Naive thymus-derived CD4-positive, alpha-beta T cell (primary cell): ENCODE results near the gene SORL1-AS1.
A peak's percentile ranks its signal among the peaks of the same experiment; 100 is the strongest.

Source experiments
- ATAC-seq: fragments of 150-1000 bp; cut with Tn5 transposase; 2 replicates; pipeline ENCODE4 v1.10.0; 2021; ENCODE audit warnings: mild to moderate bottlenecking, moderate library complexity
- CTCF ChIA-PET: fragments of 350-600 bp; sonication (Branson Sonifier 250); formaldehyde crosslinking; loops from one replicate; lab custom pipeline; 2021; ENCODE audit warnings: antibody characterized with exemption; lab: Charles Lee
- POLR2A ChIA-PET: fragments of 350-600 bp; sonication (Branson Sonifier 250); formaldehyde crosslinking; loops from one replicate; lab custom pipeline; 2021; ENCODE audit warnings: antibody characterized with exemption, inconsistent platforms; lab: Charles Lee
- DNase-seq, 9 donors: peaks; one replicate each; pipeline versions ENCODE4 v3.0.0 to v3.0.0-alpha.2; 2020 to 2022; ENCODE audit warnings: mixed read lengths in 1 of 9
- H3K27ac ChIP-seq: one replicate; pipeline ENCODE4 v1.7.0; 2013; ENCODE audit warnings: mild to moderate bottlenecking, low read depth, low read length, moderate library complexity
- H3K27me3 ChIP-seq, 2 donors: one replicate each; pipeline ENCODE4 v1.7.0; 2013; ENCODE audit warnings: low read length in 2 of 2, mild to moderate bottlenecking in 2 of 2, moderate library complexity in 2 of 2; ENCODE audit not compliant: control insufficient read depth in 2 of 2, insufficient read depth in 2 of 2
- H3K36me3 ChIP-seq, 3 experiments: 1 replicate in 2 of 3; 2 replicates in 1 of 3; pipeline ENCODE4 v1.7.0; 2013; ENCODE audit warnings: low read length in 3 of 3, mild to moderate bottlenecking in 3 of 3, moderate library complexity in 1 of 3; ENCODE audit not compliant: insufficient read depth in 3 of 3, control insufficient read depth in 2 of 3
- H3K4me1 ChIP-seq, 2 donors: one replicate each; pipeline ENCODE4 v1.7.0; 2013; ENCODE audit warnings: low read length in 2 of 2, mild to moderate bottlenecking in 2 of 2, moderate library complexity in 1 of 2; ENCODE audit not compliant: control insufficient read depth in 2 of 2, insufficient read depth in 2 of 2
- H3K4me3 ChIP-seq: 2 replicates; pipeline ENCODE4 v1.7.0; 2013; ENCODE audit warnings: mild to moderate bottlenecking, low read length
- H3K9me3 ChIP-seq, 3 experiments: 1 replicate in 2 of 3; 2 replicates in 1 of 3; pipeline ENCODE4 v1.7.0; 2013; ENCODE audit warnings: low read length in 3 of 3; ENCODE audit not compliant: control insufficient read depth in 2 of 3
- H3K27ac Mint-ChIP-seq, 9 donors: one replicate each; pipeline ENCODE4 v1.8.0; 2020 to 2022; ENCODE audit warnings: mixed read lengths in 9 of 9, mild to moderate bottlenecking in 8 of 9, moderate library complexity in 5 of 9, inconsistent platforms in 2 of 9
- H3K27me3 Mint-ChIP-seq, 5 donors: one replicate each; pipeline ENCODE4 v1.8.0; 2021 to 2022; ENCODE audit warnings: mixed read lengths in 5 of 5, mild to moderate bottlenecking in 1 of 5
- H3K36me3 Mint-ChIP-seq, 5 donors: one replicate each; pipeline ENCODE4 v1.8.0; 2020 to 2022; ENCODE audit warnings: mixed read lengths in 5 of 5, mild to moderate bottlenecking in 3 of 5, inconsistent platforms in 1 of 5
- H3K4me1 Mint-ChIP-seq, 7 donors: one replicate each; pipeline ENCODE4 v1.8.0; 2020 to 2022; ENCODE audit warnings: mixed read lengths in 7 of 7, mild to moderate bottlenecking in 3 of 7, inconsistent platforms in 1 of 7
- H3K4me3 Mint-ChIP-seq, 10 donors: one replicate each; pipeline ENCODE4 v1.8.0; 2020 to 2022; ENCODE audit warnings: mild to moderate bottlenecking in 10 of 10, mixed read lengths in 10 of 10, moderate library complexity in 6 of 10, inconsistent platforms in 2 of 10
- H3K9me3 Mint-ChIP-seq, 11 donors: one replicate each; pipeline ENCODE4 v1.8.0; 2020 to 2022; ENCODE audit warnings: mixed read lengths in 11 of 11, mild to moderate bottlenecking in 4 of 11, inconsistent platforms in 1 of 11, moderate library complexity in 1 of 11
- intact Hi-C, 2 donors: fragments of 100-400 bp; cut with micrococcal nuclease; formaldehyde crosslinking; loops; one replicate each; pipeline ENCODE4 v1.15.1; 2023

SORL1-AS1 gene

DNA sequence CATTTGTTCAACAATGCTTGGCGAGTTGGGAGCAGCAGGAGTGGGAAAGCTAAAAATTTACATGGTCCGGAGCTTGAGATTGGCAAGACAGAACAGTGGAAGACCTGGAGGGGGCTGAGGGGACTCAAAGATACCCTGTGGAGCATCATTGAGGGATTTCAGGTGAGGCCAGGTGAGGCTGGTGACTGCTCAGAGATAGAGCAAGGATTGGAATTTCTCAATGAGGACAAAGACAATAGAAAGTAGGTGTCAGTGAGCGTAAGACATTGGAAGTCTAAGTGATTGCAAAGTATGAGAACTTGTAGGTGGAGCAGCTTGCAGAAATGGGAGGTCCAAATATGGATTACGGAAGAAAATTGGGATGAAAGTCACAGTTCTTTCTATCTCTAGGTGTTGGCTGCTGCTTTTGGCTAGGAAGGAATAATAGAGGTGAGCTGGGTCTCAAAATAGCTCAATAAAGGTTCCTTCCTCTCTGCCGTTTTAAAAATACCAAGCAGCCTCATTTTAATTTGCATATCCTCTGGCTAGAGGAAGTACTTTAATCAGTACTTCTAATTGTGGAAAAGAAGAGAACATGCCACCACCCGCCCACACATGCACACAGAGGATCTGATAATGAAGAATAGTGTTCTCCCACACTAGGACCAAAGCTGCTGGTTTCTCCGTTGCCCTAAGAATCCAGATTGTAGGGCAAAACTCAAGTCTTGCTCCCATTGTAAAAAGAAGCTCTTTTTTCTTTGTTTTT lies 41.8 kb upstream of the SORL1-AS1 start:
- no peaks in the 10 kb centered on the region for H3K27me3 ChIP-seq
- H3K36me3 ChIP-seq = peaks cover 34 to 55% (median 37%) of the 10 kb centered on the region in 3 experiments
- Mint-ChIP-seq H3K4me1 (peaks cover 34 to 84% (median 72%) of the 10 kb centered on the region in 7 donors), H3K27me3 (no peaks in the 10 kb centered on the region), H3K27ac (peak overlapping the region; percentile 44 to 89 (median 79)), H3K36me3 (peaks cover 21 to 69% (median 57%) of the 10 kb centered on the region in 5 donors), H3K4me3 (peak overlapping the region; percentile 51 to 83 (median 70)), H3K9me3 (no peaks in the 10 kb centered on the region)
- peak; percentile 72 for ATAC-seq
- peak in 7 of 9 donors; percentile 11 to 36 (median 26) for DNase-seq
- CTCF ChIA-PET = interaction anchor here (1.0 to 2.0 kb wide), 4 partner anchors 9 to 51 kb away, joined by 3 to 9 read pairs (median 4); no protein-coding TSS in a partner anchor
- peaks cover 15 to 31% of the 10 kb centered on the region in 2 donors for H3K4me1 ChIP-seq
- no peaks in the 10 kb centered on the region for H3K9me3 ChIP-seq
- peak overlapping the region; percentile 53 for H3K27ac ChIP-seq
- no peak overlapping the region for H3K4me3 ChIP-seq
- POLR2A ChIA-PET = interaction anchor here (0.6 to 3.8 kb wide), 11 partner anchors 10 to 202 kb away, joined by 3 to 24 read pairs (median 6); partner anchors contain the start of genes SC5D, SORL1 and SORL1-AS1
- intact Hi-C loops = loop anchor here in 1 of 2 donors (1.0 to 5.0 kb wide), 4 partner anchors 12 to 42 kb away; partner anchors contain the start of genes SORL1 and SORL1-AS1

GRCh38 chr11:121489823-121490222 lies 37.1 kb upstream of the SORL1-AS1 start:
- peak overlapping the region in 7 of 9 donors; percentile 3 to 84 (median 41) for H3K27ac Mint-ChIP-seq

DNA sequence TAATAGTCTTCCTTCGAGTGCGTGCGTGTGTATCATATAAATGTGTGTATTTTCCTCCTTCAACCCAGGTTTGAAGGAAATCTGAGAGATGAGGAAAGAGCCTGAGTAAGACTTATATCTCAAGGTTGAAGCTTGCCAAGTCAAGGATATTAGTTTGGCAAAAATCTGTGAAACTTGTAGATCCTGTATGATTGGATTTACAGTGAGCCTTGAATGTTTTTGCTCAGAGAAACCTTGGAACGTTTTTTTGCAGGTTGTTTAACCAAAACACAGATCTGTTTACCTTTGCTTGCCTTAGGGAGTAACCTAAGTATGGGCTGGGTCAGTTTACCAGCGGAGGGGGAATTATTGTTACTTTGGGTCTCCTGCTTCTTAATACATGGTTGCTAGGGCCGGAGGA lies 35.9 kb upstream of the SORL1-AS1 start:
- Histone ChIP-seq H3K27me3 (no peaks in the 10 kb centered on the region), H3K9me3 (no peaks in the 10 kb centered on the region), H3K4me1 (peaks cover 4 to 15% of the 10 kb centered on the region in 2 donors), H3K4me3 (no peak overlapping the region), H3K27ac (no peak overlapping the region), H3K36me3 (peaks cover 8 to 70% (median 24%) of the 10 kb centered on the region in 3 experiments)
- H3K27ac Mint-ChIP-seq = peak overlapping the region in 8 of 9 donors; percentile 17 to 88 (median 76)
- H3K27me3 Mint-ChIP-seq = no peaks in the 10 kb centered on the region
- POLR2A ChIA-PET = interaction anchor here (0.6 kb wide), 1 partner anchor 21 kb away, joined by 3 read pairs; no protein-coding TSS in a partner anchor
- H3K9me3 Mint-ChIP-seq = peaks cover 0 to 1% (median 0%) of the 10 kb centered on the region in 11 donors
- peaks cover 46 to 83% (median 74%) of the 10 kb centered on the region in 7 donors for H3K4me1 Mint-ChIP-seq
- no peak overlapping the region for H3K4me3 Mint-ChIP-seq
- H3K36me3 Mint-ChIP-seq = peaks cover 27 to 73% (median 57%) of the 10 kb centered on the region in 5 donors
- DNase-seq = no peak
- ATAC-seq = no peak
- CTCF ChIA-PET = no interaction called here
- intact Hi-C loops = no loop called here

More at GRCh38 chr11:121489823-121490222, 37.1 kb upstream of the SORL1-AS1 start:
- intact Hi-C loops = loop anchor here in 1 of 2 donors (2.0 kb wide), 1 partner anchor 15 kb away; no protein-coding TSS in a partner anchor
- H3K4me1 Mint-ChIP-seq = peaks cover 47 to 83% (median 74%) of the 10 kb centered on the region in 7 donors
- H3K27ac ChIP-seq = no peak overlapping the region
- DNase-seq (no peak), ATAC-seq (no peak)
- no peak overlapping the region for H3K4me3 Mint-ChIP-seq
- H3K4me3 ChIP-seq = no peak overlapping the region
- peaks cover 12 to 13% of the 10 kb centered on the region in 2 donors for H3K4me1 ChIP-seq
- ChIA-PET CTCF (interaction anchor here (1.2 to 1.3 kb wide), 2 partner anchors 15 to 168 kb away, joined by 3 to 4 read pairs; no protein-coding TSS in a partner anchor), POLR2A (interaction anchor here (1.1 kb wide), 1 partner anchor 39 kb away, joined by 3 read pairs; no protein-coding TSS in a partner anchor)
- H3K36me3 ChIP-seq = peaks cover 8 to 62% (median 24%) of the 10 kb centered on the region in 3 experiments
- no peaks in the 10 kb centered on the region for H3K9me3 ChIP-seq
- no peaks in the 10 kb centered on the region for H3K9me3 Mint-ChIP-seq
- no peaks in the 10 kb centered on the region for H3K27me3 Mint-ChIP-seq
- no peaks in the 10 kb centered on the region for H3K27me3 ChIP-seq
- H3K36me3 Mint-ChIP-seq = peaks cover 21 to 67% (median 54%) of the 10 kb centered on the region in 5 donors

DNA sequence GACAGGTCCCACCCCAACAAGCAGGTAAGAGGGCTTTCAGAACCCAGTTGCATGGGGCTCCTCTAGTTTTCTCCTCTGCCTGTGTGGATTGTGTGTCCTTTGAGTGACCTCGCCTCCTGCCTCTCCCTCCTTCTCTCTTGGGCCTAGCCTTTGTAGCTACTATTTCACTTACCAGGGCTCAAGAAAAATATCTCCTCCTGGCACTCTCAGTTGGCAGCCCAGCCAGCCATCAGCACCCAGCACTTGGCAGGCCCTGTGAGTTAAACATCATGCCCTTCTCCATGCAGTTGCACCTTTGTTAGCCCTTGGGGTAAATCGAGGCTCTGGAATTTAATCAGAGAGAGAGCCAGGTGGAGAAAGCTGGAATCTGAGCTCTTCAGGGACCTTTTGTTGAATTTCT lies 35.4 kb upstream of the SORL1-AS1 start:
- ATAC-seq (no peak), DNase-seq (no peak)
- Histone ChIP-seq H3K4me1 (peaks cover 7 to 20% of the 10 kb centered on the region in 2 donors), H3K4me3 (no peak overlapping the region), H3K27ac (peak overlapping the region; percentile 15), H3K27me3 (no peaks in the 10 kb centered on the region), H3K9me3 (no peaks in the 10 kb centered on the region), H3K36me3 (peaks cover 8 to 70% (median 24%) of the 10 kb centered on the region in 3 experiments)
- ChIA-PET POLR2A (interaction anchor here (0.8 kb wide), 1 partner anchor 34 kb away, joined by 3 read pairs; no protein-coding TSS in a partner anchor), CTCF (no interaction called here)
- peaks cover 46 to 83% (median 74%) of the 10 kb centered on the region in 7 donors for H3K4me1 Mint-ChIP-seq
- H3K27me3 Mint-ChIP-seq = no peaks in the 10 kb centered on the region
- H3K36me3 Mint-ChIP-seq = peaks cover 27 to 71% (median 55%) of the 10 kb centered on the region in 5 donors
- intact Hi-C loops = no loop called here
- peak overlapping the region in 8 of 9 donors; percentile 8 to 88 (median 76) for H3K27ac Mint-ChIP-seq
- H3K4me3 Mint-ChIP-seq = no peak overlapping the region
- peaks cover 0 to 1% (median 0%) of the 10 kb centered on the region in 11 donors for H3K9me3 Mint-ChIP-seq

- Histone ChIP-seq H3K4me1 (peaks cover 17 to 27% of the 10 kb centered on the region in 2 donors), H3K36me3 (peaks cover 8 to 70% (median 24%) of the 10 kb centered on the region in 3 experiments), H3K27ac (peak overlapping the region; percentile 31), H3K4me3 (no peak overlapping the region), H3K9me3 (no peaks in the 10 kb centered on the region), H3K27me3 (no peaks in the 10 kb centered on the region)
- intact Hi-C loops = no loop called here
- peak overlapping the region in 1 of 10 donors; percentile 5 for H3K4me3 Mint-ChIP-seq
- H3K4me1 Mint-ChIP-seq = peaks cover 55 to 89% (median 81%) of the 10 kb centered on the region in 7 donors
- no peaks in the 10 kb centered on the region for H3K27me3 Mint-ChIP-seq
- peaks cover 0 to 1% (median 0%) of the 10 kb centered on the region in 11 donors for H3K9me3 Mint-ChIP-seq
- DNase-seq (no peak), ATAC-seq (no peak)
- ChIA-PET POLR2A (interaction anchor here (0.8 to 1.4 kb wide), 2 partner anchors 33 to 38 kb away, joined by 3 to 5 read pairs; no protein-coding TSS in a partner anchor), CTCF (interaction anchor here (1.0 kb wide), 1 partner anchor 167 kb away, joined by 3 read pairs; no protein-coding TSS in a partner anchor)
- peaks cover 27 to 71% (median 55%) of the 10 kb centered on the region in 5 donors for H3K36me3 Mint-ChIP-seq
- peak overlapping the region in 6 of 9 donors; percentile 49 to 88 (median 72) for H3K27ac Mint-ChIP-seq
These were observed 34.4 kb upstream of the SORL1-AS1 start for GRCh38 chr11:121487191-121487590.

GRCh38 chr11:121486054-121486453 lies 33.3 kb upstream of the SORL1-AS1 start:
- no peak overlapping the region for H3K4me3 ChIP-seq
- H3K4me1 ChIP-seq = peaks cover 22 to 31% of the 10 kb centered on the region in 2 donors
- peaks cover 8 to 66% (median 17%) of the 10 kb centered on the region in 3 experiments for H3K36me3 ChIP-seq
- Mint-ChIP-seq H3K27me3 (no peaks in the 10 kb centered on the region), H3K36me3 (peaks cover 27 to 63% (median 54%) of the 10 kb centered on the region in 5 donors), H3K4me1 (peaks cover 59 to 92% (median 83%) of the 10 kb centered on the region in 7 donors), H3K27ac (peak overlapping the region in 8 of 9 donors; percentile 33 to 94 (median 72)), H3K9me3 (peaks cover 0 to 1% (median 0%) of the 10 kb centered on the region in 11 donors), H3K4me3 (peak overlapping the region in 1 of 10 donors; percentile 25)
- H3K27me3 ChIP-seq = no peaks in the 10 kb centered on the region
- H3K9me3 ChIP-seq = no peaks in the 10 kb centered on the region
- ChIA-PET CTCF (no interaction called here), POLR2A (interaction anchor here (0.6 to 7.9 kb wide), 5 partner anchors 8 to 69 kb away, joined by 3 to 77 read pairs (median 3); partner anchors contain the start of genes SORL1 and SORL1-AS1)
- ATAC-seq (no peak), DNase-seq (no peak)
- no peak overlapping the region for H3K27ac ChIP-seq
- intact Hi-C loops = no loop called here
